HepG2 (cell line): ENCODE measurements around the gene FAM78B. TPM values are rescaled to one million over a fixed set of nuclear protein-coding genes. Genes with fewer than 3 reads are reported as not detected.

Source experiments
- ATAC-seq: fragments of 200-7000 bp; cut with Tn5 transposase; 3 replicates; pipeline ENCODE4 v1.9.1; 2020; ENCODE audit warnings: mild to moderate bottlenecking, moderate library complexity
- BruUV-seq: library from RNA; stranded (reverse); fragments of 400-500 nt; replicated peaks from 2 replicates; lab custom pipeline; 2021; lab: Mats Ljungman, UMichigan
- CTCF ChIA-PET: fragments of 300-600 bp; formaldehyde crosslinking; extraction: SDS; loops from one replicate; lab custom pipeline; 2021; ENCODE audit warnings: low total read pairs, inconsistent platforms, low intra/inter-chr PET ratio; lab: Yijun Ruan, JAX
- POLR2A ChIA-PET: fragments of 350-600 bp; sonication (Branson Sonifier 250); formaldehyde crosslinking; loops from one replicate; lab custom pipeline; 2020; ENCODE audit warnings: antibody characterized with exemption, inconsistent platforms; lab: Yijun Ruan, JAX
- DNase-seq: peaks from one replicate; pipeline ENCODE4 v3.0.0-alpha.2; 2015; ENCODE audit warnings: low spot score
- FAIRE-seq: peaks from 3 replicates; lab custom pipeline; 2011; peaks lifted over from hg19 to GRCh38; lab: Jason Lieb, UNC
- H2AFZ ChIP-seq: one replicate; pipeline ENCODE4 v1.6.1; 2011; ENCODE audit warnings: low read length, inconsistent platforms
- H3K27ac ChIP-seq: fragments of 300-600 bp; 3 replicates; pipeline ENCODE4 v1.8.0; 2011; ENCODE audit warnings: mixed run types, mild to moderate bottlenecking, mixed read lengths, low read length, inconsistent platforms; ENCODE audit not compliant: insufficient read depth; ENCODE audit errors: extremely low read length
- H3K27me3 ChIP-seq, 2 experiments: fragments of 200-600 bp in 1 of 2; 2 replicates in 1 of 2; 3 replicates in 1 of 2; pipeline versions ENCODE4 v1.6.0 to v1.8.0; 2011; ENCODE audit warnings: low read length in 2 of 2, mild to moderate bottlenecking in 2 of 2, moderate library complexity in 2 of 2, inconsistent platforms in 1 of 2; ENCODE audit not compliant: insufficient read depth in 2 of 2, control insufficient read depth in 1 of 2
- H3K36me3 ChIP-seq, 2 experiments: fragments of 200-600 bp in 1 of 2; replicated peaks in 1 of 2; 2 replicates in 1 of 2; 3 replicates in 1 of 2; pipeline versions ENCODE4 v1.5.1 to v1.8.0; 2011; ENCODE audit warnings: low read length in 2 of 2, inconsistent platforms in 1 of 2; ENCODE audit not compliant: insufficient read depth in 2 of 2, control insufficient read depth in 1 of 2
- H3K4me1 ChIP-seq: 2 replicates; pipeline ENCODE4 v1.5.1; 2012; ENCODE audit warnings: low read length, inconsistent platforms; ENCODE audit not compliant: insufficient read depth
- H3K4me2 ChIP-seq: 2 replicates; pipeline ENCODE4 v1.6.0; 2011; ENCODE audit warnings: low read depth, low read length, inconsistent platforms
- H3K4me3 ChIP-seq, 3 experiments: fragments of 200-600 bp in 1 of 3; sonication (generic), shearing (Covaris generic) in 1 of 3; replicated peaks in 1 of 3; 2 replicates each; pipeline ENCODE4 v1.5.1; 2011 to 2016; ENCODE audit warnings: low read length in 3 of 3, inconsistent platforms in 2 of 3, low read depth in 2 of 3, mild to moderate bottlenecking in 2 of 3, control low read depth in 1 of 3, mixed read lengths in 1 of 3; ENCODE audit not compliant: insufficient read depth in 1 of 3
- H3K79me2 ChIP-seq: one replicate; pipeline ENCODE4 v1.6.1; 2011; ENCODE audit warnings: low read length, inconsistent platforms; ENCODE audit not compliant: insufficient read depth
- H3K9ac ChIP-seq: 2 replicates; pipeline ENCODE4 v1.6.0; 2011; ENCODE audit warnings: mild to moderate bottlenecking, low read depth, low read length, inconsistent platforms; ENCODE audit not compliant: insufficient read depth
- H3K9me3 ChIP-seq: 2 replicates; pipeline ENCODE4 v1.5.1; 2012; ENCODE audit warnings: mild to moderate bottlenecking, low read length
- H4K20me1 ChIP-seq: 2 replicates; pipeline ENCODE4 v1.6.0; 2011; ENCODE audit warnings: inconsistent platforms, mild to moderate bottlenecking, low read length, moderate library complexity; ENCODE audit not compliant: insufficient read depth
- KDM1A ChIP-seq: IDR thresholded peaks from 2 replicates; pipeline ENCODE4 v1.6.1; 2016; ENCODE audit warnings: missing compliant biosample characterization
- KMT2A ChIP-seq: sonication (generic); formaldehyde crosslinking; IDR thresholded peaks from 2 replicates; pipeline ENCODE4 v1.4.0; 2020; ENCODE audit warnings: missing genetic modification reagents
- MED13 ChIP-seq: sonication (generic); formaldehyde crosslinking; IDR thresholded peaks from 2 replicates; pipeline ENCODE4 v1.5.0; 2020; ENCODE audit warnings: missing genetic modification reagents
- MEF2D ChIP-seq: sonication (generic); formaldehyde crosslinking; IDR thresholded peaks from 2 replicates; pipeline ENCODE4 v1.5.1; 2020; ENCODE audit warnings: mild to moderate bottlenecking, missing genetic modification reagents
- NKX3-1 ChIP-seq: sonication (generic); formaldehyde crosslinking; IDR thresholded peaks from 2 replicates; pipeline ENCODE4 v1.5.0; 2020; ENCODE audit warnings: missing genetic modification reagents
- SKI ChIP-seq: fragments of 450-650 bp; IDR thresholded peaks from one replicate; pipeline ENCODE4 v1.6.1; 2018; ENCODE audit warnings: mild to moderate bottlenecking; ENCODE audit not compliant: partially characterized antibody
- SOX13 ChIP-seq, 3 experiments: fragments of 450-650 bp in 1 of 3; sonication (generic) in 1 of 3; formaldehyde crosslinking in 1 of 3; IDR thresholded peaks in 2 of 3; conservative IDR thresholded peaks in 1 of 3; 2 replicates each; pipeline versions ENCODE4 v1.5.0 to v1.6.1; 2016 to 2020; ENCODE audit warnings: antibody characterized with exemption in 1 of 3, mild to moderate bottlenecking in 1 of 3, missing compliant biosample characterization in 1 of 3, missing genetic modification reagents in 1 of 3, moderate library complexity in 1 of 3
- SP4 ChIP-seq: sonication (generic); formaldehyde crosslinking; IDR thresholded peaks from 2 replicates; pipeline ENCODE4 v1.8.1; 2023; ENCODE audit warnings: mild to moderate bottlenecking, missing genetic modification reagents
- ZBTB26 ChIP-seq: IDR thresholded peaks from 2 replicates; pipeline ENCODE4 v1.6.1; 2016; ENCODE audit warnings: missing compliant biosample characterization, missing genetic modification reagents, borderline replicate concordance
- ZNF317 ChIP-seq: sonication (generic); formaldehyde crosslinking; IDR thresholded peaks from 2 replicates; pipeline ENCODE4 v1.5.0; 2020; ENCODE audit warnings: mild to moderate bottlenecking, missing genetic modification reagents
- ZNF660 ChIP-seq: sonication (generic); formaldehyde crosslinking; IDR thresholded peaks from 2 replicates; pipeline ENCODE4 v1.5.1; 2020; ENCODE audit warnings: mild to moderate bottlenecking, low read depth, missing genetic modification reagents, borderline replicate concordance
- WGBS: methylation state at CpG from one replicate; pipeline ENCODE4 v1.1.6; 2017; ENCODE audit warnings: low lambda C conversion rate; 5-methylcytosine and 5-hydroxymethylcytosine counted together
- in situ Hi-C: cut with HindIII; loops from 2 replicates; pipeline ENCODE4 v1.10.0; 2017; ENCODE audit warnings: low pct_unique_long_range_greater_than_20kb; ENCODE audit not compliant: extremely low pct_ligation_motif_present
- intact Hi-C: fragments of 100-400 bp; cut with micrococcal nuclease; formaldehyde crosslinking; loops from one replicate; pipeline ENCODE4 v1.10.0; 2022; ENCODE audit not compliant: unreplicated experiment
- polyA plus RNA-seq, 8 experiments: library from polyadenylated mRNA; depleted of rRNA in 3 of 8; stranded (reverse) in 7 of 8; unstranded in 1 of 8; fragments of >200 nt; fragmentation: Illumina TruSeq in 4 of 8; extraction: Trizol in 4 of 8; gene quantifications; 2 replicates each; pipeline versions ENCODE4 v1.2.1 to v1.2.3, GENCODE V29; 2011 to 2016; ENCODE audit warnings: low read depth in 4 of 8, missing spikeins in 1 of 8, mixed read lengths in 1 of 8; ENCODE audit not compliant: insufficient read depth in 1 of 8
- total RNA-seq, 5 experiments: library from RNA; depleted of rRNA; stranded (reverse); fragments of >200 nt; fragmentation: Illumina TruSeq; extraction: Trizol; gene quantifications; 2 replicates each; pipeline ENCODE4 v1.2.3, GENCODE V29; 2016; ENCODE audit warnings: low read depth in 1 of 5
- TF ChIP-seq, protein P1 (sequence below): sonication (generic); formaldehyde crosslinking; conservative IDR thresholded peaks from 2 replicates; pipeline ENCODE4 v1.4.0; 2020; ENCODE audit warnings: missing genetic modification reagents

The FAM78B gene
- total and polyA plus RNA-seq, 2 of the 13 experiments (the other 11 are each of a cell fraction or from before 2014, with no cell fraction given) = 0.22 to 0.31 TPM

DNA sequence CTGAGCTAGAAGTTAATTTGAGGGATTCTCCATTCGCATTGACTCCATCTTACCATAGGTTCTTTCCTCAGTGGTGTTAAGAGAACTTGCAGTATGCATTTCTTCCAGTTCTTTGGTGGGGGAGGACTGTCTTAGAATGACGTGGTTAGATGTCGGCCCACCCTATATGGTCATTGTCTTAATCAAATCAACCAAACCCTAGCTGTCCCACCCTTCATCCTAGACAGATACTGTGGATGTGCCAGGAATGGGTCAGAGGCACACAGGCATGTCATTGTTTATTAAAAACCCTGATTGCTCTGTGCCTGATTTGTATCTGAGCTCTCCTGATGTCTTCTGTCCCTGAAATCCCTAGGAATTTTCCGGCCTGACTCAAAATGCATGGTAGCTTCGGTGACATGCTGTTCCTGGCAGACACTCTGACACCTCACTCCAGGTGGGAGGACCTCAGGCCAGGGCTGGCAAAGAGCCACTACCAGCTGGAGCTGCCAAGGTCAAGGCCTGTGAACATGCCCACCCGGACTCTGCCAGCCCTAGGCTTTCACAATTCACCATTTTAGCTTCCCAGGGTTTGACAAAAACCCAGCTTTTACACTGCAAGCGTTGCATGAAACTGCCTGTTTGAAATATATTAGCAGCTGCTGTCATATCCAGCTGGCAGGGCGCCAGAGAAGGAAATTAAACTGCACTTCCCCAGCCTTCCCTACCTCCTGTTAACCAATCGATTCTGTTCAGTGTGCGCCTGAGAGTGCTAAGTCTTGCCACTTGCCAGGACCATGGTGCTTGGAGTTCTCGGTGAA is 134.0 kb downstream of the FAM78B start (continued):
- TF ChIP-seq SOX13 (IDR thresholded peaks at IDR 0.05) (no peak), SOX13 (CRISPR knock-in tag; conservative IDR thresholded peaks at IDR 0.05 in 1 of 2, IDR thresholded peaks at IDR 0.05 in 1 of 2) (no peak), ZBTB26 (CRISPR knock-in tag) (no peak)
- TF ChIP-seq, protein P1, sequence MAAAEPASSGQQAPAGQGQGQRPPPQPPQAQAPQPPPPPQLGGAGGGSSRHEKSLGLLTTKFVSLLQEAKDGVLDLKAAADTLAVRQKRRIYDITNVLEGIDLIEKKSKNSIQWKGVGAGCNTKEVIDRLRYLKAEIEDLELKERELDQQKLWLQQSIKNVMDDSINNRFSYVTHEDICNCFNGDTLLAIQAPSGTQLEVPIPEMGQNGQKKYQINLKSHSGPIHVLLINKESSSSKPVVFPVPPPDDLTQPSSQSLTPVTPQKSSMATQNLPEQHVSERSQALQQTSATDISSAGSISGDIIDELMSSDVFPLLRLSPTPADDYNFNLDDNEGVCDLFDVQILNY (CRISPR knock-in tag) = no peak

DNA sequence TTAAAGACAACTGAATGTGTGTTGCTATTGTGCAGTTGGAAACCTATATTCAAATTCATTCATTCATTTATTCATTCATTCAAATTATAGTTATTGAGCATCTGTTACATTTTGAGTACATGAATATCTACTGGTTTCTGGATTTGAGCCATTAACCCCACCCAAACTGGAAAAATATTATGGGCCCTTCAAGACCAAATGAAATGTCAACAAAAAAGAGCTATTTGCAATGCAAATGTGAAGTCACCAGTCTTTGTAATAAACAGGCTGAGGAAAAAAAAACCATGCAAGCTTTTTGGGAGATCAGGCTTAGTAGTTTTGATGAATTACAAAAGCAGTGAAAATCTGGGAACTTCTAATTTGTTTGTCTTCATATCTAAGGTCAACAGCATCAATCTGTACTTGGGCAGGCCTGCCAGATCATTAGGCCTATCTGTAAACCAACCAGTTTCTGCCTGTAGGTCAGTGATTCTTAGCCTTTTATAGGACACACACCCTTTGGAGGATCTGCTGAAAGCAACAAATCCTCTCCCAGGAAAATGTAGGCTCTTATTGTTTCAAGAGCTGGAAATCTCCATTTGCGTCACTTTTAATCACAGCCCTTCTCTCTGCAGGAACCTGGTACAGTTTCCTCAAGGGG is 134.7 kb downstream of the FAM78B start:
- Histone ChIP-seq H3K4me2 (no peak overlapping the region), H3K4me1 (no peaks in the 10 kb centered on the region), H3K27ac (no peak overlapping the region), H3K79me2 (no peaks in the 10 kb centered on the region), H3K36me3 (no peaks in the 10 kb centered on the region), H3K9ac (no peak overlapping the region), H3K4me3 (no peak overlapping the region), H2AFZ (no peak overlapping the region), H3K9me3 (no peaks in the 10 kb centered on the region), H3K27me3 (no peaks in the 10 kb centered on the region), H4K20me1 (no peaks in the 10 kb centered on the region)
- 64% methylated on average over 1 of the region's 1 CpG for WGBS
- ChIA-PET CTCF (no interaction called here), POLR2A (no interaction called here)
- no TSS peak for BruUV-seq
- no peak for DNase-seq
- in situ Hi-C loops = no loop called here
- no peak for FAIRE-seq
- TF ChIP-seq NKX3-1 (CRISPR knock-in tag) (no peak), SP4 (CRISPR knock-in tag) (no peak), MED13 (CRISPR knock-in tag) (no peak), SKI (no peak), ZNF660 (CRISPR knock-in tag) (no peak), KDM1A (CRISPR knock-in tag) (no peak), MEF2D (no peak), KMT2A (CRISPR knock-in tag) (no peak), ZNF317 (CRISPR knock-in tag) (no peak)
- TF ChIP-seq, all 625 proteins: peak for 0
- ATAC-seq = no peak
- intact Hi-C loops = no loop called here
